ENCODE measurements around the gene NDUFB11. TPM values are rescaled to one million over a fixed set of nuclear protein-coding genes. Genes with fewer than 3 reads are reported as not detected.
A peak's percentile ranks its signal among the peaks of the same experiment; 100 is the strongest.

The NDUFB11 gene
- total RNA-seq, 4 donors from 2014 or later = 105 to 172 (median 168) TPM

DNA sequence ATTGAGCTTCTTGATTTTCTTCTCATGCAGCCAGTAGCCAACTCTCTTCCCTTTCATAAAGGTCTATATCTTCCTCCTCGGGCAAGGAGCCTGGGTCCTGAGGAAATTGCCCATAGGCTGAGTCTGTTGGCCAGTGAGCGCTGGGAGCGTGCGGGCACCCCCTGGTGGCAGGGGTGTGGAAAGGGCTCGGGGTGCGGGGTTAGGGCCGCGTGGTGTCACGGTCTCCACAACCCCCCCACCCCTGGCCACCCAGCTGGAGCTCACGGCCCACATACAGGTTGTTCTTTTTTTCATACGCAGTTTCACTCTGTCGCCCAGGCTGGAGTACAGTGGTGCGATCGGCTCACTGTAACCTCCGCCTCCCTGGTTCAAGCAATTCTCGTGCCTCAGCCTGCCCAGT lies 13.6 kb upstream of the NDUFB11 start:
- Histone ChIP-seq H3K4me1 (no peaks in the 10 kb centered on the region), H3K4me3 (no peak overlapping the region), H3K9me3 (no peaks in the 10 kb centered on the region), H3K27me3 (no peaks in the 10 kb centered on the region), H3K36me3 (no peaks in the 10 kb centered on the region), H3K27ac (no peak overlapping the region)
- no peak for TF ChIP-seq POLR2A (IDR thresholded peaks at IDR 0.05)
- TF ChIP-seq, protein P1, sequence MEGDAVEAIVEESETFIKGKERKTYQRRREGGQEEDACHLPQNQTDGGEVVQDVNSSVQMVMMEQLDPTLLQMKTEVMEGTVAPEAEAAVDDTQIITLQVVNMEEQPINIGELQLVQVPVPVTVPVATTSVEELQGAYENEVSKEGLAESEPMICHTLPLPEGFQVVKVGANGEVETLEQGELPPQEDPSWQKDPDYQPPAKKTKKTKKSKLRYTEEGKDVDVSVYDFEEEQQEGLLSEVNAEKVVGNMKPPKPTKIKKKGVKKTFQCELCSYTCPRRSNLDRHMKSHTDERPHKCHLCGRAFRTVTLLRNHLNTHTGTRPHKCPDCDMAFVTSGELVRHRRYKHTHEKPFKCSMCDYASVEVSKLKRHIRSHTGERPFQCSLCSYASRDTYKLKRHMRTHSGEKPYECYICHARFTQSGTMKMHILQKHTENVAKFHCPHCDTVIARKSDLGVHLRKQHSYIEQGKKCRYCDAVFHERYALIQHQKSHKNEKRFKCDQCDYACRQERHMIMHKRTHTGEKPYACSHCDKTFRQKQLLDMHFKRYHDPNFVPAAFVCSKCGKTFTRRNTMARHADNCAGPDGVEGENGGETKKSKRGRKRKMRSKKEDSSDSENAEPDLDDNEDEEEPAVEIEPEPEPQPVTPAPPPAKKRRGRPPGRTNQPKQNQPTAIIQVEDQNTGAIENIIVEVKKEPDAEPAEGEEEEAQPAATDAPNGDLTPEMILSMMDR (IDR thresholded peaks at IDR 0.05 in 4 of 5, conservative IDR thresholded peaks at IDR 0.05 in 1 of 5) = no peak
- in situ Hi-C loops (cut with MboI; ENCODE audit: low sequenced_read_pairs in 4 of 4) (no loop called here), intact Hi-C loops (cut with DNase I; ENCODE audit: low total_unique reads) (no loop called here)
- ATAC-seq (no peak), DNase-seq (no peak)

DNA sequence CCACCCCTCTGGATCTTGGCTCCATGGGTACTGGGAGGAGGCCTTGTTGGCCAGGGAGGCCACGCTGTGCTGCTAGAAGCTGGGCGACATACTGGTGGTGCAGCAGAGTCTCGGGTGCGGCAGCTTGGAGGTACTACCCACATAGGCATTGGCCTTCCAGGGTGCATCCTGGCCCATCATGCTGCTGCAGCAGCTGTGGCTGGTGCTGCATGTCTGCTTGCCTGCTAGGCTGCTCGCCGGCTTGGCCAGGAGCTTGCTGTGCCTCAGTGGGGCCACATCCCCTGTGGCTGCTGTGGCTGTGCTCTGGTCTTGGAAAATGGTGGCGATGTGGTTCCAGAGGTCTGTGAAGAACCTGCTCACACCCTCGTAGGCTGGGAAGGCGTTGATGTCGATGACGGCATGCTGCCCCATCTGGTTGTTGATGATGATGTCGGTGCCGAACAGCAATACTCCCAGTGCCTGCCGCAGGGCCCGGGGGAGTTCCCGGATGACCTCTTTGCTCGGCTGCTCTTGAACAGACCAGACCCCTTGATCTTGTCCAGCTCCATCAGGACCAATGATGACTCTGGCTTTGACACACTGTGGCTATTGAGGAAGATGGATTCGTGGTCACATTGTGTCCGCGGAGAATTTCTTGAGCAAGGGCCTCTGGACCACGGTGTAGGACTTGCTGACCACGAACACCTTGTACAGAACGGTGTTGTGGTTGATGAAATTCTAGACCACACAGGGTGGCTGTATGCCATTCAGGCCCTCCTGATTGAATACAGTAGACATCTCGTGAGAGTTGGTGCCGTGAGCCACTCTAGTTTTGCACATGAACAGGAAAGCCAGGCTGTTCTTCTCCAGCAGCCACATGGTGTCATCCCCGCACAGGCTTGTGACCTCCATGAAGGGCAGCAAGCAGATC lies 12.4 kb upstream of the NDUFB11 start:
- Histone ChIP-seq H3K27ac (no peak overlapping the region), H3K4me1 (no peaks in the 10 kb centered on the region), H3K36me3 (no peaks in the 10 kb centered on the region), H3K27me3 (no peaks in the 10 kb centered on the region), H3K9me3 (no peaks in the 10 kb centered on the region), H3K4me3 (no peak overlapping the region)
- intact Hi-C loops (cut with DNase I; ENCODE audit: low total_unique reads) (no loop called here), in situ Hi-C loops (cut with MboI; ENCODE audit: low sequenced_read_pairs in 4 of 4) (no loop called here)
- no peak for TF ChIP-seq POLR2A (IDR thresholded peaks at IDR 0.05)
- TF ChIP-seq, protein P1 (IDR thresholded peaks at IDR 0.05 in 4 of 5, conservative IDR thresholded peaks at IDR 0.05 in 1 of 5) = no peak
- no peak for DNase-seq
- no peak for ATAC-seq

DNA sequence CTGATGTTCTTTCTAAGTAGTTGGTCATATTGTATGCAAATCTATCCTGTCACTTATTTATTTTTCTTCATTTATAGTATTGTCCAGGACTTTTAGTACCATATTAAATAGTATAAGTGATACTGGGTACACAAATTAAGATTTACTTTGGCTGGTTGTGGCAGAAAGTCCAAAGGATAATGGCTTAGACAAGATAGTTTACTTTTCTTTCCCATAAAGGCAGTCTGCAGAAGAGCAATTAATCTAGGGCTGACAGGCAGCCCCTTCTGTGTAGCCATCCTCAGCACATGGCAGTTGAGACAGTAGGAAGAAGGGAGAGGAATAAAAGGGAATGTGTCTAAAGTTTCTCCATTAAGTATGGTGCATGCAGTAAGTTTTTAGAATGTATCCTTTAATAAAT lies 6.9 kb upstream of the NDUFB11 start:
- ATAC-seq (no peak), DNase-seq (no peak)
- H3K4me3 ChIP-seq = no peak overlapping the region
- in situ Hi-C loops (cut with MboI; ENCODE audit: low sequenced_read_pairs in 4 of 4) (no loop called here), intact Hi-C loops (cut with DNase I; ENCODE audit: low total_unique reads) (no loop called here)
- H3K4me1 ChIP-seq = peaks cover 3 to 5% of the 10 kb centered on the region in 2 donors
- H3K27ac ChIP-seq = no peak overlapping the region
- no peaks in the 10 kb centered on the region for H3K27me3 ChIP-seq
- H3K36me3 ChIP-seq = no peaks in the 10 kb centered on the region
- H3K9me3 ChIP-seq = no peaks in the 10 kb centered on the region
- TF ChIP-seq, protein P1 (IDR thresholded peaks at IDR 0.05 in 4 of 5, conservative IDR thresholded peaks at IDR 0.05 in 1 of 5) = no peak
- TF ChIP-seq POLR2A (IDR thresholded peaks at IDR 0.05) = no peak

DNA sequence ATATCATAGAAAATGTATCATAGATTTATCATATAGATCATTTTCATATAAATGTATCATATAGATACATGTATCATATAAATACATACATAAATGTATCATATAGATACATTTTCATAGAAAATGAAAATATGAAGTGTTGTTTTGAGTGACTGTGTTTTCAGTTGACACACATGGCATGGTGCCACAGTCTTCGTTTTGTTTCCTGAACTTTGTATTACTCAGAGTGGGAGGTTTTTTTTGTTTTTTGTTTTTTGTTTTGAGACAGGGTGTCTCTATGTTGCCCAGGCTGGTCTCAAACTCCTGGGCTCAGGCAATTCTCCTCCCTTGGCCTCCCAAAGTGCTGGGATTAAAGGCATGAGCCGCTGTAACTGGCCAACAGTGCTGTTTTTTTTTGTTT lies 4.4 kb upstream of the NDUFB11 start:
- in situ Hi-C loops (cut with MboI; ENCODE audit: low sequenced_read_pairs in 4 of 4) (no loop called here), intact Hi-C loops (cut with DNase I; ENCODE audit: low total_unique reads) (loop anchor here (10.0 kb wide), 1 partner anchor 336 kb away; the partner anchor contains the start of gene ZNF41)
- Histone ChIP-seq H3K4me1 (peaks cover 5 to 6% of the 10 kb centered on the region in 2 donors), H3K27me3 (no peaks in the 10 kb centered on the region), H3K9me3 (no peaks in the 10 kb centered on the region), H3K36me3 (no peaks in the 10 kb centered on the region), H3K27ac (peak overlapping the region in 1 of 4 donors; percentile 55), H3K4me3 (no peak overlapping the region)
- no peak for TF ChIP-seq POLR2A (IDR thresholded peaks at IDR 0.05)
- TF ChIP-seq, protein P1 (IDR thresholded peaks at IDR 0.05 in 4 of 5, conservative IDR thresholded peaks at IDR 0.05 in 1 of 5) = no peak
- no peak for DNase-seq
- no peak for ATAC-seq
